GM12878 (cell line): ENCODE results near the gene MMRN1. TPM values are rescaled to one million over a fixed set of nuclear protein-coding genes. Genes with fewer than 3 reads are reported as not detected.

Source experiments
- ATAC-seq: fragments of 200-7000 bp; cut with Tn5 transposase; 3 replicates; pipeline ENCODE4 v1.9.1; 2020; ENCODE audit warnings: mild to moderate bottlenecking, moderate library complexity
- BruUV-seq: library from RNA; stranded (reverse); fragments of 400-500 nt; replicated peaks from 2 replicates; lab custom pipeline; 2021; lab: Mats Ljungman, UMichigan
- CTCF ChIA-PET: fragments of 300-600 bp; sonication (Branson Sonifier 250); formaldehyde crosslinking; extraction: SDS; loops from one replicate; lab custom pipeline; 2021; ENCODE audit warnings: inconsistent platforms; lab: Yijun Ruan, JAX
- POLR2A ChIA-PET: fragments of 350-600 bp; formaldehyde crosslinking; extraction: SDS; loops from one replicate; lab custom pipeline; 2021; ENCODE audit warnings: inconsistent platforms; lab: Charles Lee
- RAD21 ChIA-PET: fragments of 300-600 bp; sonication (Branson Sonifier 250); formaldehyde crosslinking; loops from one replicate; lab custom pipeline; 2023; ENCODE audit warnings: antibody characterized with exemption; ENCODE audit not compliant: unreplicated experiment; lab: Charles Lee
- SMC1A ChIA-PET: fragments of 300-600 bp; sonication (Branson Sonifier 250); formaldehyde crosslinking; loops from one replicate; lab custom pipeline; 2023; ENCODE audit not compliant: unreplicated experiment, uncharacterized antibody; lab: Charles Lee
- DNase-seq: peaks from one replicate; pipeline ENCODE4 v3.0.0-alpha.2; 2011; ENCODE audit warnings: low read depth, low spot score
- FAIRE-seq: peaks from 3 replicates; lab custom pipeline; 2011; peaks lifted over from hg19 to GRCh38; lab: Jason Lieb, UNC
- H2AFZ ChIP-seq: 2 replicates; pipeline ENCODE4 v1.6.0; 2011; ENCODE audit warnings: low read depth, low read length, control low read depth; ENCODE audit not compliant: control insufficient read depth
- H3K27ac ChIP-seq: 2 replicates; pipeline ENCODE4 v1.5.1; 2011; ENCODE audit warnings: control low read depth; ENCODE audit not compliant: control insufficient read depth, insufficient read depth
- H3K27me3 ChIP-seq, 2 experiments: replicated peaks in 1 of 2; 2 replicates each; pipeline versions ENCODE4 v1.6.0 to v1.6.1; 2011; ENCODE audit warnings: low read length in 1 of 2; ENCODE audit not compliant: control insufficient read depth in 2 of 2, insufficient read depth in 2 of 2
- H3K36me3 ChIP-seq, 2 experiments: 2 replicates each; pipeline ENCODE4 v1.5.1; 2011; ENCODE audit warnings: low read length in 1 of 2; ENCODE audit not compliant: control insufficient read depth in 2 of 2, insufficient read depth in 2 of 2
- H3K4me1 ChIP-seq: 2 replicates; pipeline ENCODE4 v1.6.1; 2011; ENCODE audit warnings: mild to moderate bottlenecking, low read length, moderate library complexity, mixed read lengths; ENCODE audit not compliant: control insufficient read depth, insufficient read depth
- H3K4me2 ChIP-seq: 2 replicates; pipeline ENCODE4 v1.6.0; 2011; ENCODE audit warnings: control low read depth; ENCODE audit not compliant: control insufficient read depth, insufficient read depth
- H3K4me3 ChIP-seq: fragments of 200-600 bp; sonication (generic); 2 replicates; pipeline ENCODE4 v1.5.1; 2016
- H3K79me2 ChIP-seq: 2 replicates; pipeline ENCODE4 v1.6.0; 2011; ENCODE audit warnings: low read length; ENCODE audit not compliant: control insufficient read depth, insufficient read depth
- H3K9ac ChIP-seq: 2 replicates; pipeline ENCODE4 v1.8.0; 2011; ENCODE audit warnings: low read length, control low read depth, mixed read lengths; ENCODE audit not compliant: control insufficient read depth, insufficient read depth
- H3K9me3 ChIP-seq: replicated peaks from 3 replicates; pipeline ENCODE4 v1.5.1; 2011; ENCODE audit warnings: mild to moderate bottlenecking, low read length; ENCODE audit not compliant: control insufficient read depth, insufficient read depth
- H4K20me1 ChIP-seq: 2 replicates; pipeline ENCODE4 v1.6.0; 2011; ENCODE audit not compliant: control insufficient read depth, insufficient read depth
- CHD4 ChIP-seq: fragments of 200-600 bp; sonication (generic); IDR thresholded peaks from 2 replicates; pipeline ENCODE4 v1.6.1; 2016; ENCODE audit warnings: mild to moderate bottlenecking
- KLF5 ChIP-seq: fragments of 450-650 bp; IDR thresholded peaks from 2 replicates; pipeline ENCODE4 v1.6.1; 2014; ENCODE audit warnings: mild to moderate bottlenecking; ENCODE audit not compliant: partially characterized antibody
- MLLT1 ChIP-seq: fragments of 450-650 bp; IDR thresholded peaks from 2 replicates; pipeline ENCODE4 v1.6.1; 2016; ENCODE audit warnings: mild to moderate bottlenecking
- MTA3 ChIP-seq: IDR thresholded peaks from 2 replicates; pipeline ENCODE4 v1.6.1; 2012; ENCODE audit warnings: low read length, inconsistent platforms, borderline replicate concordance
- NFYA ChIP-seq: IDR thresholded peaks from 2 replicates; pipeline ENCODE4 v1.6.1; 2011; ENCODE audit warnings: low read depth, mild to moderate bottlenecking, low read length, improper control_type of control experiment, borderline replicate concordance
- YY1 ChIP-seq: IDR thresholded peaks from 2 replicates; pipeline ENCODE4 v1.6.1; 2011; ENCODE audit warnings: low read depth, mild to moderate bottlenecking, low read length
- ZNF622 ChIP-seq: fragments of 450-650 bp; IDR thresholded peaks from 2 replicates; pipeline ENCODE4 v1.6.1; 2017; ENCODE audit warnings: mild to moderate bottlenecking, inconsistent platforms
- WGBS: methylation state at CpG from one replicate; pipeline ENCODE4 v1.1.6; 2016; ENCODE audit warnings: low lambda C conversion rate; ENCODE audit not compliant: insufficient replicate concordance, insufficient coverage; ENCODE audit errors: missing lambda C conversion rate; 5-methylcytosine and 5-hydroxymethylcytosine counted together
- in situ Hi-C: fragments of 300-500 bp; cut with MboI; formaldehyde crosslinking; loops from 9 replicates; pipeline ENCODE4 v1.14.3; 2018; ENCODE audit warnings: mixed read lengths
- intact Hi-C: fragments of 100-400 bp; cut with micrococcal nuclease; formaldehyde crosslinking; loops from one replicate; pipeline ENCODE4 v1.14.2; 2022; ENCODE audit not compliant: unreplicated experiment
- polyA plus RNA-seq, 11 experiments: library from polyadenylated mRNA; depleted of rRNA in 4 of 11; unstranded in 6 of 11; stranded (reverse) in 5 of 11; fragments of >200 nt; fragmentation: Nextera tagmentation in 4 of 11; fragmentation: Illumina TruSeq in 1 of 11; extraction: Ambion mirVana in 4 of 11; extraction: Trizol in 1 of 11; gene quantifications; 1 replicate in 1 of 11; 2 replicates in 10 of 11; pipeline versions ENCODE4 v1.2.1 to v1.2.3, GENCODE V29; 2011 to 2016; ENCODE audit warnings: inconsistent platforms in 2 of 11, missing spikeins in 2 of 11, low read depth in 1 of 11
- total RNA-seq, 4 experiments: library from RNA; depleted of rRNA in 3 of 4; stranded (reverse); fragments of >200 nt in 3 of 4; fragmentation: Illumina TruSeq in 1 of 4; extraction: Trizol in 1 of 4; gene quantifications; 2 replicates each; pipeline versions ENCODE4 v1.2.1 to v1.2.3, GENCODE V29; 2013 to 2021
- TF ChIP-seq, protein P1 (sequence below): fragments of 450-650 bp; formaldehyde crosslinking; IDR thresholded peaks from 2 replicates; pipeline ENCODE4 v1.5.0; 2022; ENCODE audit warnings: mild to moderate bottlenecking, missing genetic modification characterization

The MMRN1 gene
- total and polyA plus RNA-seq, 10 of the 15 experiments (the other 5 are each of a cell fraction or from before 2014, with no cell fraction given) = 0.50 to 3.9 (median 0.78) TPM

GRCh38 chr4:89913623-89914022 lies 19.0 kb downstream of the MMRN1 start:
- ATAC-seq = no peak
- Histone ChIP-seq H3K36me3 (no peaks in the 10 kb centered on the region), H2AFZ (no peak overlapping the region), H3K4me3 (no peak overlapping the region), H3K9ac (no peak overlapping the region), H3K27ac (no peak overlapping the region), H3K4me1 (no peaks in the 10 kb centered on the region), H3K9me3 (no peaks in the 10 kb centered on the region), H3K27me3 (no peaks in the 10 kb centered on the region), H4K20me1 (no peaks in the 10 kb centered on the region), H3K4me2 (no peak overlapping the region), H3K79me2 (no peaks in the 10 kb centered on the region)
- ChIA-PET RAD21 (no interaction called here), SMC1A (interaction anchor here (0.9 to 6.2 kb wide), 4 partner anchors 9 to 221 kb away, joined by 3 to 41 read pairs (median 4); no protein-coding TSS in a partner anchor), CTCF (interaction anchor here (0.6 kb wide), 1 partner anchor 379 kb away, joined by 3 read pairs; no protein-coding TSS in a partner anchor), POLR2A (no interaction called here)
- intact Hi-C loops = loop anchor here (5.0 kb wide), 1 partner anchor 379 kb away; no protein-coding TSS in a partner anchor
- no peak for DNase-seq
- no peak for FAIRE-seq
- no TSS peak for BruUV-seq
- TF ChIP-seq MLLT1 = no peak
- no peak for TF ChIP-seq KLF5
- TF ChIP-seq, protein P1, sequence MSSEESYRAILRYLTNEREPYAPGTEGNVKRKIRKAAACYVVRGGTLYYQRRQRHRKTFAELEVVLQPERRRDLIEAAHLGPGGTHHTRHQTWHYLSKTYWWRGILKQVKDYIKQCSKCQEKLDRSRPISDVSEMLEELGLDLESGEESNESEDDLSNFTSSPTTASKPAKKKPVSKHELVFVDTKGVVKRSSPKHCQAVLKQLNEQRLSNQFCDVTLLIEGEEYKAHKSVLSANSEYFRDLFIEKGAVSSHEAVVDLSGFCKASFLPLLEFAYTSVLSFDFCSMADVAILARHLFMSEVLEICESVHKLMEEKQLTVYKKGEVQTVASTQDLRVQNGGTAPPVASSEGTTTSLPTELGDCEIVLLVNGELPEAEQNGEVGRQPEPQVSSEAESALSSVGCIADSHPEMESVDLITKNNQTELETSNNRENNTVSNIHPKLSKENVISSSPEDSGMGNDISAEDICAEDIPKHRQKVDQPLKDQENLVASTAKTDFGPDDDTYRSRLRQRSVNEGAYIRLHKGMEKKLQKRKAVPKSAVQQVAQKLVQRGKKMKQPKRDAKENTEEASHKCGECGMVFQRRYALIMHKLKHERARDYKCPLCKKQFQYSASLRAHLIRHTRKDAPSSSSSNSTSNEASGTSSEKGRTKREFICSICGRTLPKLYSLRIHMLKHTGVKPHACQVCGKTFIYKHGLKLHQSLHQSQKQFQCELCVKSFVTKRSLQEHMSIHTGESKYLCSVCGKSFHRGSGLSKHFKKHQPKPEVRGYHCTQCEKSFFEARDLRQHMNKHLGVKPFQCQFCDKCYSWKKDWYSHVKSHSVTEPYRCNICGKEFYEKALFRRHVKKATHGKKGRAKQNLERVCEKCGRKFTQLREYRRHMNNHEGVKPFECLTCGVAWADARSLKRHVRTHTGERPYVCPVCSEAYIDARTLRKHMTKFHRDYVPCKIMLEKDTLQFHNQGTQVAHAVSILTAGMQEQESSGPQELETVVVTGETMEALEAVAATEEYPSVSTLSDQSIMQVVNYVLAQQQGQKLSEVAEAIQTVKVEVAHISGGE (CRISPR knock-in tag) = no peak
- no peak for TF ChIP-seq ZNF622
- TF ChIP-seq MTA3 = no peak
- TF ChIP-seq YY1 = no peak
- no peak for TF ChIP-seq NFYA
- TF ChIP-seq CHD4 = no peak
- WGBS = 45% methylated on average over 1 of the region's 1 CpG
- in situ Hi-C loops = no loop called here
